Uterus (tissue), 2 donors: ENCODE data around the gene GGT5.
"Not testable (repeated sequence)": the region's sequence is repeated elsewhere in the genome, so short reads cannot be mapped to it uniquely, and the experiment has no call there.

Source experiments
- CTCF ChIP-seq, 4 experiments: fragments of 200-600 bp in 2 of 4; fragments of 450-650 bp in 2 of 4; sonication (generic) in 2 of 4; IDR thresholded peaks; one replicate each; pipeline ENCODE4 v1.5.1; 2016 to 2019; ENCODE audit warnings: antibody characterized with exemption in 4 of 4, mild to moderate bottlenecking in 2 of 4, moderate library complexity in 1 of 4
- POLR2A ChIP-seq, 2 donors: fragments of 450-650 bp; IDR thresholded peaks; one replicate each; pipeline ENCODE4 v1.6.1; 2016; ENCODE audit warnings: antibody characterized with exemption in 2 of 2, mild to moderate bottlenecking in 1 of 2, moderate library complexity in 1 of 2

- not testable (repeated sequence) for TF ChIP-seq CTCF, POLR2A (IDR thresholded peaks at IDR 0.05)
Observed at GRCh38 chr22:24245030-24245431, at the start of gene GGT5.
